HCT116 (cell line): ENCODE results near the gene BTBD10.

ENCODE experiments used
- ATF3 ChIP-seq: IDR thresholded peaks from 2 replicates; pipeline ENCODE4 v1.6.1; 2012
- CEBPB ChIP-seq: IDR thresholded peaks from 2 replicates; pipeline ENCODE4 v1.6.1; 2012; ENCODE audit warnings: low read depth
- CTCF ChIP-seq, 3 experiments: fragments of 200-600 bp in 1 of 3; sonication (generic) in 1 of 3; IDR thresholded peaks in 2 of 3; conservative IDR thresholded peaks in 1 of 3; 2 replicates each; pipeline ENCODE4 v1.5.1; 2012 to 2017; ENCODE audit warnings: low read depth in 2 of 3, low read length in 2 of 3, antibody characterized with exemption in 1 of 3, borderline replicate concordance in 1 of 3, control low read depth in 1 of 3, mild to moderate bottlenecking in 1 of 3, mixed read lengths in 1 of 3, mixed run types in 1 of 3, moderate library complexity in 1 of 3; ENCODE audit not compliant: insufficient read depth in 1 of 3
- EZH2 ChIP-seq: fragments of 200-600 bp; sonication (generic); IDR thresholded peaks from 2 replicates; pipeline ENCODE4 v1.6.1; 2017; ENCODE audit warnings: antibody characterized with exemption, mixed run types
- JUND ChIP-seq: IDR thresholded peaks from 2 replicates; pipeline ENCODE4 v1.6.1; 2012
- POLR2A ChIP-seq: IDR thresholded peaks from 2 replicates; pipeline ENCODE4 v1.7.0; 2011; ENCODE audit warnings: borderline replicate concordance; ENCODE audit not compliant: insufficient read depth, insufficient read length; ENCODE audit errors: extremely low read depth
- POLR2AphosphoS5 ChIP-seq: IDR thresholded peaks from 2 replicates; pipeline ENCODE4 v1.6.1; 2011; ENCODE audit warnings: mild to moderate bottlenecking, low read depth, low read length, moderate library complexity
- RAD21 ChIP-seq: IDR thresholded peaks from 2 replicates; pipeline ENCODE4 v1.6.1; 2012; ENCODE audit warnings: low read depth, mild to moderate bottlenecking

GRCh38 chr11:13502492-13502891 is 39.5 kb upstream of the BTBD10 start:
- TF ChIP-seq ATF3, result no peak
- no peak for TF ChIP-seq CTCF (IDR thresholded peaks at IDR 0.05 in 2 of 3, conservative IDR thresholded peaks at IDR 0.05 in 1 of 3; ENCODE audit: borderline replicate concordance in 1 of 3, insufficient read depth in 1 of 3, low read depth in 2 of 3, low read length in 2 of 3)
- no peak for TF ChIP-seq CEBPB
- TF ChIP-seq POLR2AphosphoS5, result no peak
- no peak for TF ChIP-seq POLR2A
- TF ChIP-seq JUND, result no peak
- TF ChIP-seq RAD21, result no peak
- TF ChIP-seq EZH2, result no peak
